Measurements from ENCODE around the gene BLOC1S3.
A peak's percentile ranks its signal among the peaks of the same experiment; 100 is the strongest.

- TF ChIP-seq CTCF (IDR thresholded peaks at IDR 0.05) (peak; percentile 19 to 62 (median 48)), POLR2A (IDR thresholded peaks at IDR 0.05) (peak; percentile 83)
Observed at GRCh38 chr19:45178262-45179071, at the start of gene BLOC1S3.

Data from right lobe of liver (tissue), 4 donors.